Measurements from ENCODE around the gene NPHS1. TPM values are rescaled to one million over a fixed set of nuclear protein-coding genes. Genes with fewer than 3 reads are reported as not detected.

The NPHS1 gene
- total and polyA plus RNA-seq, 2 experiments from 2014 or later = not detected

- Histone ChIP-seq H3K27ac (no peak overlapping the region), H2AFZ (no peak overlapping the region), H4K20me1 (ENCODE audit: insufficient read depth) (no peaks in the 10 kb centered on the region), H3K4me2 (ENCODE audit: unreplicated experiment) (no peak overlapping the region), H3K9ac (no peak overlapping the region), H3K27me3 (replicated peaks; ENCODE audit: insufficient read depth) (peaks cover 61% of the 10 kb centered on the region), H3K79me2 (ENCODE audit: insufficient read depth) (no peaks in the 10 kb centered on the region), H3K4me1 (ENCODE audit: insufficient read depth) (no peaks in the 10 kb centered on the region), H3K9me2 (ENCODE audit: insufficient read depth) (no peaks in the 10 kb centered on the region), H3F3A (ENCODE audit: insufficient read depth) (no peaks in the 10 kb centered on the region), H3K4me3 (0 out of 2 replicates have a peak overlapping the region, but pooled peaks have one; percentile 22), H3K36me3 (ENCODE audit: low read depth) (no peaks in the 10 kb centered on the region), H3K9me3 (ENCODE audit: low read depth) (no peaks in the 10 kb centered on the region)
- in situ Hi-C loops (cut with MboI) = no loop called here
- WGBS, 2 experiments (ENCODE audit: low coverage in 1 of 2, low lambda C conversion rate in 2 of 2, missing lambda C conversion rate in 2 of 2) = 5 to 6% methylated on average over 38 to 50 of the region's 63 CpGs
- DNase-seq = peak; percentile 52
- TF ChIP-seq EZH2phosphoT487 (IDR thresholded peaks at IDR 0.05; ENCODE audit: insufficient read depth, low read depth) = no peak
- no peak for TF ChIP-seq EZH2 (IDR thresholded peaks at IDR 0.05; ENCODE audit: insufficient read depth, poor library complexity, severe bottlenecking)
Observed at GRCh38 chr19:35845215-35846037, 6.9 kb downstream of the NPHS1 start.

- no peak overlapping the region for H3K4me2 ChIP-seq (ENCODE audit: unreplicated experiment)
- H3K36me3 ChIP-seq (ENCODE audit: low read depth) = no peaks in the 10 kb centered on the region
- TF ChIP-seq EZH2 (IDR thresholded peaks at IDR 0.05; ENCODE audit: insufficient read depth, poor library complexity, severe bottlenecking) (no peak), EZH2phosphoT487 (IDR thresholded peaks at IDR 0.05; ENCODE audit: insufficient read depth, low read depth) (no peak)
- 55% methylated on average over 16 of the region's 16 CpGs for WGBS, 2 experiments (ENCODE audit: low coverage in 1 of 2, low lambda C conversion rate in 2 of 2, missing lambda C conversion rate in 2 of 2)
- H3K27ac ChIP-seq = no peak overlapping the region
- no peak overlapping the region for H3K9ac ChIP-seq
- no peaks in the 10 kb centered on the region for H3K79me2 ChIP-seq (ENCODE audit: insufficient read depth)
- H3K27me3 ChIP-seq (replicated peaks; ENCODE audit: insufficient read depth) = peaks cover 54% of the 10 kb centered on the region
- in situ Hi-C loops (cut with MboI) = no loop called here
- H3K4me1 ChIP-seq (ENCODE audit: insufficient read depth) = no peaks in the 10 kb centered on the region
- H2AFZ ChIP-seq = no peak overlapping the region
- H4K20me1 ChIP-seq (ENCODE audit: insufficient read depth) = no peaks in the 10 kb centered on the region
- no peak overlapping the region for H3K4me3 ChIP-seq
- no peak for DNase-seq
- no peaks in the 10 kb centered on the region for H3K9me3 ChIP-seq (ENCODE audit: low read depth)
- H3K9me2 ChIP-seq (ENCODE audit: insufficient read depth) = no peaks in the 10 kb centered on the region
- H3F3A ChIP-seq (ENCODE audit: insufficient read depth) = no peaks in the 10 kb centered on the region
Observed at GRCh38 chr19:35844482-35845214, 7.7 kb downstream of the NPHS1 start.

- no peak overlapping the region for H3K4me3 ChIP-seq
- no peaks in the 10 kb centered on the region for H3K36me3 ChIP-seq (ENCODE audit: low read depth)
- H3F3A ChIP-seq (ENCODE audit: insufficient read depth) = no peaks in the 10 kb centered on the region
- in situ Hi-C loops (cut with MboI) = no loop called here
- H3K9me3 ChIP-seq (ENCODE audit: low read depth) = no peaks in the 10 kb centered on the region
- no peak overlapping the region for H3K9ac ChIP-seq
- H3K27ac ChIP-seq = no peak overlapping the region
- no peaks in the 10 kb centered on the region for H3K9me2 ChIP-seq (ENCODE audit: insufficient read depth)
- H4K20me1 ChIP-seq (ENCODE audit: insufficient read depth) = no peaks in the 10 kb centered on the region
- 9 to 13% methylated on average over 30 to 35 of the region's 42 CpGs for WGBS, 2 experiments (ENCODE audit: low coverage in 1 of 2, low lambda C conversion rate in 2 of 2, missing lambda C conversion rate in 2 of 2)
- no peak overlapping the region for H3K4me2 ChIP-seq (ENCODE audit: unreplicated experiment)
- TF ChIP-seq EZH2phosphoT487 (IDR thresholded peaks at IDR 0.05; ENCODE audit: insufficient read depth, low read depth) (no peak), EZH2 (IDR thresholded peaks at IDR 0.05; ENCODE audit: insufficient read depth, poor library complexity, severe bottlenecking) (no peak)
- no peaks in the 10 kb centered on the region for H3K79me2 ChIP-seq (ENCODE audit: insufficient read depth)
- H2AFZ ChIP-seq = no peak overlapping the region
- DNase-seq = peak; percentile 18
- no peaks in the 10 kb centered on the region for H3K4me1 ChIP-seq (ENCODE audit: insufficient read depth)
- peaks cover 49% of the 10 kb centered on the region for H3K27me3 ChIP-seq (replicated peaks; ENCODE audit: insufficient read depth)
Observed at GRCh38 chr19:35843676-35844481, 8.4 kb downstream of the NPHS1 start.

GRCh38 chr19:35842666-35843272 lies 9.5 kb downstream of the NPHS1 start:
- 53 to 59% methylated on average over 4 of the region's 4 CpGs for WGBS, 2 experiments (ENCODE audit: low coverage in 1 of 2, low lambda C conversion rate in 2 of 2, missing lambda C conversion rate in 2 of 2)
- DNase-seq = no peak
- H3K9me3 ChIP-seq (ENCODE audit: low read depth) = no peaks in the 10 kb centered on the region
- H3K4me3 ChIP-seq = no peak overlapping the region
- H3K4me1 ChIP-seq (ENCODE audit: insufficient read depth) = no peaks in the 10 kb centered on the region
- H3K27me3 ChIP-seq (replicated peaks; ENCODE audit: insufficient read depth) = peaks cover 44% of the 10 kb centered on the region
- H3K9ac ChIP-seq = no peak overlapping the region
- no peak overlapping the region for H2AFZ ChIP-seq
- TF ChIP-seq EZH2 (IDR thresholded peaks at IDR 0.05; ENCODE audit: insufficient read depth, poor library complexity, severe bottlenecking) = no peak
- TF ChIP-seq EZH2phosphoT487 (IDR thresholded peaks at IDR 0.05; ENCODE audit: insufficient read depth, low read depth) = no peak
- no peaks in the 10 kb centered on the region for H3K36me3 ChIP-seq (ENCODE audit: low read depth)
- no peaks in the 10 kb centered on the region for H4K20me1 ChIP-seq (ENCODE audit: insufficient read depth)
- H3K9me2 ChIP-seq (ENCODE audit: insufficient read depth) = no peaks in the 10 kb centered on the region
- no peak overlapping the region for H3K27ac ChIP-seq
- in situ Hi-C loops (cut with MboI) = no loop called here
- H3F3A ChIP-seq (ENCODE audit: insufficient read depth) = no peaks in the 10 kb centered on the region
- H3K4me2 ChIP-seq (ENCODE audit: unreplicated experiment) = no peak overlapping the region
- no peaks in the 10 kb centered on the region for H3K79me2 ChIP-seq (ENCODE audit: insufficient read depth)
